Liver (tissue), 9 donors: ENCODE results near the gene SYCE3. TPM values are rescaled to one million over a fixed set of nuclear protein-coding genes. Genes with fewer than 3 reads are reported as not detected.

Experiments
- DNase-seq: peaks from one replicate; pipeline ENCODE4 v3.0.0-alpha.2; 2017; ENCODE audit warnings: low spot score
- H3K27ac ChIP-seq, 2 donors: one replicate each; pipeline ENCODE4 v1.7.0; 2013; ENCODE audit warnings: inconsistent platforms in 2 of 2, low read length in 2 of 2, control low read depth in 1 of 2, low read depth in 1 of 2, mild to moderate bottlenecking in 1 of 2
- H3K27me3 ChIP-seq, 4 donors: one replicate each; pipeline versions ENCODE4 v1.6.1 to v1.7.0; 2013; ENCODE audit warnings: low read length in 3 of 4, inconsistent platforms in 1 of 4, mild to moderate bottlenecking in 1 of 4, moderate library complexity in 1 of 4; ENCODE audit not compliant: control insufficient read depth in 4 of 4, insufficient read depth in 4 of 4
- H3K36me3 ChIP-seq, 4 donors: one replicate each; pipeline versions ENCODE4 v1.6.1 to v1.7.0; 2013; ENCODE audit warnings: low read length in 3 of 4, mild to moderate bottlenecking in 3 of 4, low read depth in 1 of 4, moderate library complexity in 1 of 4; ENCODE audit not compliant: control insufficient read depth in 4 of 4, insufficient read depth in 3 of 4
- H3K4me1 ChIP-seq, 4 donors: one replicate each; pipeline versions ENCODE4 v1.6.1 to v1.7.0; 2013; ENCODE audit warnings: low read length in 3 of 4, mild to moderate bottlenecking in 3 of 4, moderate library complexity in 1 of 4; ENCODE audit not compliant: control insufficient read depth in 4 of 4, insufficient read depth in 4 of 4
- H3K4me3 ChIP-seq, 3 donors: one replicate each; pipeline versions ENCODE4 v1.6.1 to v1.7.0; 2013; ENCODE audit warnings: low read length in 3 of 3, control low read depth in 1 of 3, low read depth in 1 of 3, mild to moderate bottlenecking in 1 of 3
- H3K9ac ChIP-seq, 2 donors: one replicate each; pipeline ENCODE4 v1.7.0; 2013; ENCODE audit warnings: low read length in 2 of 2, mild to moderate bottlenecking in 2 of 2, moderate library complexity in 2 of 2, control low read depth in 1 of 2, low read depth in 1 of 2
- H3K9me3 ChIP-seq, 4 donors: one replicate each; pipeline versions ENCODE4 v1.6.1 to v1.7.0; 2013; ENCODE audit warnings: low read length in 3 of 4; ENCODE audit not compliant: control insufficient read depth in 4 of 4
- CTCF ChIP-seq: fragments of 150-350 bp; IDR thresholded peaks from 2 replicates; pipeline ENCODE4 v1.5.1; 2017; ENCODE audit warnings: improper control_type of control experiment, low read depth, low read length; ENCODE audit not compliant: missing input control
- EGR1 ChIP-seq, 2 donors: IDR thresholded peaks; 2 replicates each; pipeline ENCODE4 v1.6.1; 2016 to 2018; ENCODE audit warnings: antibody characterized with exemption in 2 of 2, low read depth in 2 of 2
- FOXA1 ChIP-seq: IDR thresholded peaks from 2 replicates; pipeline ENCODE4 v1.6.1; 2016; ENCODE audit warnings: antibody characterized with exemption
- FOXA2 ChIP-seq: IDR thresholded peaks from 2 replicates; pipeline ENCODE4 v1.6.1; 2016; ENCODE audit warnings: antibody characterized with exemption
- GABPA ChIP-seq, 2 donors: IDR thresholded peaks in 1 of 2; conservative IDR thresholded peaks in 1 of 2; 2 replicates each; pipeline ENCODE4 v1.6.1; 2016; ENCODE audit warnings: antibody characterized with exemption in 2 of 2, mild to moderate bottlenecking in 1 of 2, moderate library complexity in 1 of 2
- HNF4A ChIP-seq, 2 donors: conservative IDR thresholded peaks; 2 replicates each; pipeline ENCODE4 v1.6.1; 2016; ENCODE audit warnings: antibody characterized with exemption in 2 of 2, mild to moderate bottlenecking in 2 of 2
- HNF4G ChIP-seq: IDR thresholded peaks from 2 replicates; pipeline ENCODE4 v1.6.1; 2016; ENCODE audit warnings: antibody characterized with exemption
- JUND ChIP-seq, 2 donors: IDR thresholded peaks; 2 replicates each; pipeline ENCODE4 v1.6.1; 2016; ENCODE audit warnings: antibody characterized with exemption in 2 of 2
- NR2F2 ChIP-seq: IDR thresholded peaks from 2 replicates; pipeline ENCODE4 v1.6.1; 2016; ENCODE audit warnings: antibody characterized with exemption
- RAD21 ChIP-seq, 2 donors: IDR thresholded peaks; 2 replicates each; pipeline ENCODE4 v1.6.1; 2016; ENCODE audit warnings: antibody characterized with exemption in 2 of 2, mild to moderate bottlenecking in 2 of 2
- RXRA ChIP-seq, 2 donors: IDR thresholded peaks; 2 replicates each; pipeline ENCODE4 v1.6.1; 2017 to 2018; ENCODE audit warnings: antibody characterized with exemption in 2 of 2, mild to moderate bottlenecking in 1 of 2
- SP1 ChIP-seq: IDR thresholded peaks from 2 replicates; pipeline ENCODE4 v1.6.1; 2018; ENCODE audit warnings: antibody characterized with exemption, mild to moderate bottlenecking
- TAF1 ChIP-seq: conservative IDR thresholded peaks from 2 replicates; pipeline ENCODE4 v1.6.1; 2016; ENCODE audit warnings: antibody characterized with exemption, mild to moderate bottlenecking
- YY1 ChIP-seq: IDR thresholded peaks from 2 replicates; pipeline ENCODE4 v1.6.1; 2016; ENCODE audit warnings: antibody characterized with exemption, mild to moderate bottlenecking
- WGBS: extraction: QIAGEN DNeasy Blood & Tissue Kit; methylation state at CpG from one replicate; pipeline ENCODE4 v1.1.7; 2013; 5-methylcytosine and 5-hydroxymethylcytosine counted together
- polyA plus RNA-seq, 2 donors: library from polyadenylated mRNA; stranded (reverse) in 1 of 2; unstranded in 1 of 2; fragments of 200-250 nt in 1 of 2; fragments of >200 nt in 1 of 2; fragmentation: Nextera tagmentation in 1 of 2; extraction: Ambion mirVana in 1 of 2; gene quantifications; one replicate each; pipeline versions ENCODE4 v1.2.1 to v1.2.3, GENCODE V29; 2013 to 2015
- total RNA-seq, 2 donors: library from RNA; depleted of rRNA; stranded (reverse); fragments of >200 nt; gene quantifications; one replicate each; pipeline ENCODE4 v1.2.3, GENCODE V29; 2014
- TF ChIP-seq, protein P1 (sequence below): IDR thresholded peaks from 2 replicates; pipeline ENCODE4 v1.6.1; 2016; ENCODE audit warnings: antibody characterized with exemption
- TF ChIP-seq, protein P2 (sequence below): IDR thresholded peaks from 2 replicates; pipeline ENCODE4 v1.6.1; 2016; ENCODE audit warnings: antibody characterized with exemption
- TF ChIP-seq, protein P3 (sequence below): IDR thresholded peaks from 2 replicates; pipeline ENCODE4 v1.6.1; 2016; ENCODE audit warnings: antibody characterized with exemption, mild to moderate bottlenecking
- TF ChIP-seq, protein P4 (sequence below): IDR thresholded peaks from 2 replicates; pipeline ENCODE4 v1.6.1; 2016; ENCODE audit warnings: antibody characterized with exemption
- donor health status: healthy.
- donor health status: healthy.
- donor health status: healthy.
- donor health status: healthy.
- donor health status: healthy.

SYCE3 gene
- total and polyA plus RNA-seq, 4 donors, result 0.45 to 2.2 TPM; not detected in 2

DNA sequence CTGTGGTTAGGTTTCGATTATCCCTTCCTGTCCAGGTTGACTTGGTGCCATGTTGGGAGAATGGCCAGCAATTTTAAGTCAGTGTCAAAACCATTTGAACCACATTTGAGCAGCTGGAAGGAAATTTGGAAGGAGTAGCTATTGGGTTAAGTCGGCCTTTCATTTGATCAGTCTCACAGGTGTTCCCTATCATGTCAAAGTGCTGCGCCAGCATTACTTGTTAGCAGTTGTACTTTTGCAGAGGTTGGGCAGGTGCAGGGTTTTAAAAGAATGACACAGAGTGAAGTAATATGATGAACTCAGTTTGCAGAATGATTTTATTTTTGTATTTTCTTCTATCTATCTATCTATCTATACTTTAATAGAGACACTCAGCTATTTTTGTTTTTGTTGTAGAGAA, 26.5 kb downstream of the SYCE3 start:
- Histone ChIP-seq H3K36me3 (no peaks in the 10 kb centered on the region), H3K9me3 (no peaks in the 10 kb centered on the region), H3K4me1 (peaks cover 0 to 15% (median 12%) of the 10 kb centered on the region in 4 donors), H3K9ac (no peak overlapping the region), H3K27me3 (no peaks in the 10 kb centered on the region), H3K27ac (peak overlapping the region in 1 of 2 donors; percentile 17), H3K4me3 (no peak overlapping the region)
- WGBS, result 90% methylated on average over 3 of the region's 3 CpGs
- TF ChIP-seq, protein P1, sequence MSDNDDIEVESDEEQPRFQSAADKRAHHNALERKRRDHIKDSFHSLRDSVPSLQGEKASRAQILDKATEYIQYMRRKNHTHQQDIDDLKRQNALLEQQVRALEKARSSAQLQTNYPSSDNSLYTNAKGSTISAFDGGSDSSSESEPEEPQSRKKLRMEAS, result no peak
- TF ChIP-seq HNF4G (no peak), TAF1 (no peak), EGR1 (IDR thresholded peaks at IDR 0.05; ENCODE audit: low read depth in 2 of 2) (no peak), CTCF (no peak), FOXA1 (no peak), NR2F2 (no peak), SP1 (no peak), RAD21 (IDR thresholded peaks at IDR 0.05) (no peak), HNF4A (conservative IDR thresholded peaks at IDR 0.05) (no peak), RXRA (IDR thresholded peaks at IDR 0.05) (no peak), YY1 (no peak), GABPA (IDR thresholded peaks at IDR 0.05 in 1 of 2, conservative IDR thresholded peaks at IDR 0.05 in 1 of 2) (no peak), FOXA2 (no peak), JUND (IDR thresholded peaks at IDR 0.05) (no peak)
- TF ChIP-seq, protein P2, sequence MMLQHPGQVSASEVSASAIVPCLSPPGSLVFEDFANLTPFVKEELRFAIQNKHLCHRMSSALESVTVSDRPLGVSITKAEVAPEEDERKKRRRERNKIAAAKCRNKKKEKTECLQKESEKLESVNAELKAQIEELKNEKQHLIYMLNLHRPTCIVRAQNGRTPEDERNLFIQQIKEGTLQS, result no peak
- TF ChIP-seq, protein P3, sequence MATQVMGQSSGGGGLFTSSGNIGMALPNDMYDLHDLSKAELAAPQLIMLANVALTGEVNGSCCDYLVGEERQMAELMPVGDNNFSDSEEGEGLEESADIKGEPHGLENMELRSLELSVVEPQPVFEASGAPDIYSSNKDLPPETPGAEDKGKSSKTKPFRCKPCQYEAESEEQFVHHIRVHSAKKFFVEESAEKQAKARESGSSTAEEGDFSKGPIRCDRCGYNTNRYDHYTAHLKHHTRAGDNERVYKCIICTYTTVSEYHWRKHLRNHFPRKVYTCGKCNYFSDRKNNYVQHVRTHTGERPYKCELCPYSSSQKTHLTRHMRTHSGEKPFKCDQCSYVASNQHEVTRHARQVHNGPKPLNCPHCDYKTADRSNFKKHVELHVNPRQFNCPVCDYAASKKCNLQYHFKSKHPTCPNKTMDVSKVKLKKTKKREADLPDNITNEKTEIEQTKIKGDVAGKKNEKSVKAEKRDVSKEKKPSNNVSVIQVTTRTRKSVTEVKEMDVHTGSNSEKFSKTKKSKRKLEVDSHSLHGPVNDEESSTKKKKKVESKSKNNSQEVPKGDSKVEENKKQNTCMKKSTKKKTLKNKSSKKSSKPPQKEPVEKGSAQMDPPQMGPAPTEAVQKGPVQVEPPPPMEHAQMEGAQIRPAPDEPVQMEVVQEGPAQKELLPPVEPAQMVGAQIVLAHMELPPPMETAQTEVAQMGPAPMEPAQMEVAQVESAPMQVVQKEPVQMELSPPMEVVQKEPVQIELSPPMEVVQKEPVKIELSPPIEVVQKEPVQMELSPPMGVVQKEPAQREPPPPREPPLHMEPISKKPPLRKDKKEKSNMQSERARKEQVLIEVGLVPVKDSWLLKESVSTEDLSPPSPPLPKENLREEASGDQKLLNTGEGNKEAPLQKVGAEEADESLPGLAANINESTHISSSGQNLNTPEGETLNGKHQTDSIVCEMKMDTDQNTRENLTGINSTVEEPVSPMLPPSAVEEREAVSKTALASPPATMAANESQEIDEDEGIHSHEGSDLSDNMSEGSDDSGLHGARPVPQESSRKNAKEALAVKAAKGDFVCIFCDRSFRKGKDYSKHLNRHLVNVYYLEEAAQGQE, result no peak
- TF ChIP-seq, protein P4, sequence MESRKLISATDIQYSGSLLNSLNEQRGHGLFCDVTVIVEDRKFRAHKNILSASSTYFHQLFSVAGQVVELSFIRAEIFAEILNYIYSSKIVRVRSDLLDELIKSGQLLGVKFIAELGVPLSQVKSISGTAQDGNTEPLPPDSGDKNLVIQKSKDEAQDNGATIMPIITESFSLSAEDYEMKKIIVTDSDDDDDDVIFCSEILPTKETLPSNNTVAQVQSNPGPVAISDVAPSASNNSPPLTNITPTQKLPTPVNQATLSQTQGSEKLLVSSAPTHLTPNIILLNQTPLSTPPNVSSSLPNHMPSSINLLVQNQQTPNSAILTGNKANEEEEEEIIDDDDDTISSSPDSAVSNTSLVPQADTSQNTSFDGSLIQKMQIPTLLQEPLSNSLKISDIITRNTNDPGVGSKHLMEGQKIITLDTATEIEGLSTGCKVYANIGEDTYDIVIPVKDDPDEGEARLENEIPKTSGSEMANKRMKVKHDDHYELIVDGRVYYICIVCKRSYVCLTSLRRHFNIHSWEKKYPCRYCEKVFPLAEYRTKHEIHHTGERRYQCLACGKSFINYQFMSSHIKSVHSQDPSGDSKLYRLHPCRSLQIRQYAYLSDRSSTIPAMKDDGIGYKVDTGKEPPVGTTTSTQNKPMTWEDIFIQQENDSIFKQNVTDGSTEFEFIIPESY, result no peak
- DNase-seq, result no peak
